NCI-H146 treated with DMSO at 0.1 percent for 48 hours (cell line): ENCODE data around the gene GLIS1.

Source experiments
- DNase-seq: peaks from one replicate; lab custom pipeline; 2025; ENCODE audit not compliant: unreplicated experiment; lab: John Stamatoyannopoulos, UW

Gene GLIS1

GRCh38 chr1:53473463-53473862 is 265.5 kb downstream of the GLIS1 start:
- DNase-seq: no peak

DNA sequence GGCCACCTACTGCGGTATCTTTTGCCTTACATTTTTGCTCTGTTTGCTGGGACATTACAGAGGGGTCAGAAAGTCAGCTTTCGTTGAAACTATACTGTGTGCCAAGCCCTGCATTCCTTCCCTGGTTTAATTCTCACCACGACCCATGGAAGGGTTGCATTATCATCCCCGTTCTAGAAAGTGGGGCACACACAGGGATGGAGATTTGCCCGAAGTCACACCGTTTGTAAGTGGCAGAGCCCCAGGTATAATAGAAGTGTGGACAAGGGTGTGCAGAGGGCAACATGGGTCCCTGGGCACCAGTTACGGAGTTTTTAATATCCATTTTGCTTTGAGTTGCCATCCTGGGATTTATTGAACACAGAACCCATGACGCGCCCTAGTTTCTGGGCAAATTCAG is 268.0 kb downstream of the GLIS1 start:
- DNase-seq: no peak

DNA sequence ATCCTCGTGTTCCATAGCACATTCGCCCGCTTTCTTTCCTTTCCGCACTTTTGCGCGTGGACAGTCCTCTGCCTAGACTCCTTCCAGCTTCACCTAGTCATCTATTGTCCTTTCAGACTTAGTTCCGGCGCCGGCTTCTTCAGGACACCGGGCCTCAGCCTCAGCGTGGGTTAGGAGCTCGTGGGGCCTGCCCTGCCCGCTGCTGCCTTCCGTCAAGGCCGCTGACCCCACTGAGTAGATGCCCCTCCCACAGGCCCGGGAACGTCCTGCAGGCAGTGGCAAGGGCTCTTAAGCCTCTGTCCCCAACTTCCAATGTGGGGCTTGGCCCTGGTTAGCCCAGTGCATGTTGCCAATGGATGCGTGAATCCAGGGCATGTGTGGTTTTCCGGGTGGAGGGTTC is 268.4 kb downstream of the GLIS1 start:
- no peak for DNase-seq

GRCh38 chr1:53470155-53470554 is 268.8 kb downstream of the GLIS1 start:
- no peak for DNase-seq

DNA sequence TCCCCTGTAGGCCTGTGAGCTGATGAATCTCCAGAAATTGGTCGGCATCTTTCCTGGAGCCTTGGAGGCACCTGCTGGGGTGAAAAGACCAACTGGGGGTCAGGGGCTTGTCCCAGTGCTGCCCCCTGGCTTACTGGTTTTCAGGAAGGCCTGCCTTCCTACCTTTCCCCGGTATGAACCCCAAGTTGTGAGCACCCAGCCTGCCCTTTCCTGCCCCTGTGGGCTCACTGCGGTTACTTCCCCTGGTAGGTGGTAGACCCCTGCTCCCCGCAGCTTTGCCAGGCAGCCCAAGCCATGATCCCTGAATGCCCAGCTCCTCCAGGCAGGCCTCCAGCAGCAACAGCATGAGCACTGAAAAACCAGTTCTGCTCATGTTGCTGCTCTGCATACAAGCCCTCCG is 269.6 kb downstream of the GLIS1 start:
- no peak for DNase-seq

DNA sequence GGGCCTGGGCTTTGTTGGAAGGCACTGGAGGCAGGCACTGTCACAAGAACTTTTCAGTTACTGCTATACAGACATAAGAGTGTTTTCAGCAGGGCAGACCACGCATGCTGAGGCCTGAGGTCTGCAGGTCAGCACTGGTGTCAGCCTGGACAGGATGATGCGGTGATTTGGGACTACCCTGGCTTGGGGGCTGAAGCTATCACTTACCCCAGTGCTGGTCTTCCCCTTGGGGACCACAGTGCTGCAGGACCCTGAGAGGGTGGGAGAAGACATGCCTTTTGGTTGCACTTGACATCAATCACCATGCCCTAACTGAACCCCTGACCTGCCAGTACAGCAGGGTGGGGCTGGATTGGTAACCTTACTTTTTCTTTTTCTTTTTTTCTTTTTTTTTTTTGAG is 270.6 kb downstream of the GLIS1 start:
- no peak for DNase-seq

DNA sequence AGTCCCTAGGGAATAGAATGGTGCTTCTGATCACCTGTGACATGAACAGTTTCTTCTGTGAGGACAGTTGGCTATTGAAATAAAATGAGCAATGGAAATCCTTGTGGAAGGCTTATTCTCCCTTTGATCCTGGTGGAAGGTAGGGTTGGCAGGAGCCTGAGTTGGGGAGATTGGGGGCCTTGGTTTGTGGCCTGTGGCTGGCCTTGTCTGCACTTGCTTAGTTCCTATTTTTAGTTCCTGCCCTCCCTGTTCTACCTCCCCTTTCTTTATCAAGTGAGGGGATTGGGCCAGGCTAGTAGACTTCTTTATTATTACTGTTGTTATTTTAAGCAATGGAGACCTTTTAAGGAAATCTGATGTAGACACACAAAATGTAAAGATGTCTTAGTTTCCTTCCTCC is 271.6 kb downstream of the GLIS1 start:
- DNase-seq: no peak

GRCh38 chr1:53465023-53465957 is 273.7 kb downstream of the GLIS1 start:
- no peak for DNase-seq

DNA sequence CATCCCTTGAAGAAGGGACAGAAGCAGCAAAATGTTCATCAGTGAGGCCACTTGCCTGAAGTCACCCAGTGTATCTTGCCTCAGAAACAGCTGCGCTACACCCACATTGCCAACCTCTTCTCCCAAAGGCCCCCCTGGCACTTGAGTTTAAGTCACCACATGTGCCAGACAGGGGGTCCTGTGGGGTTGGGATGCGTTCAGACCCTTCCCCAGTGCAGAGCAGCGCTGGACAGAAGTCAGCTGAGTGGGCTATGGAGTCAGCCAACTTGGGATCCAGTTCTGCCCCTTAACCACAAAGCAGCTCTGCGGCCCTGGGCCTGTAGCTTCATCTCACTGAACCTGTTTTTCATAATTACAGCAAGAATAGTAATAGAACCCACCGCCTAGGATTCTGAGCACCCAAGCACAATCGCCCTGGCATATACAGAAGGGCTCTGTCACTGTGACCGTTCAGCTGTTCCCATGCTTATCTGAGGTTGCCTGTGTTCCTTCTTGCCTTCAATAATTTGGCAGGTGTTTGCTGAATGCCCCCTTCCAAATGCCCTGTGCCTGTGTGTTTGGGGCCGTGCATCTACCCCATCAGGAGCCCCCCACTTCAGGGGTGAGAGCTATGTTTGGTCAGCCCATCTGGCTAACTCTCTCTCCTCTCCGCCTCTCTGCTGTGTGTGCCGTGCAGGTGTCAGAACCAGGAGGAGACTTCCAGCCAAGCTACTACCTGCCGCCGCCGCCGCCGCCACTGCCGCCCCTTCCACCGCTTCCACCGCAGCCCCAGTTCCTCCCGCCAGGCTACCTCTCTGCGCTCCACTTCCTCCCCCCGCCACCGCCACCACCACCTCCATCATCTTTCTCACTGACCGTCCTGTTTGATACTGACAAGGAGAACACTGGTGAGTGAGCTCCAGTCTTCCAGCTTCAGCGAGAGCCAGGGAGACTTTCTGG is 274.7 kb downstream of the GLIS1 start:
- no peak for DNase-seq

DNA sequence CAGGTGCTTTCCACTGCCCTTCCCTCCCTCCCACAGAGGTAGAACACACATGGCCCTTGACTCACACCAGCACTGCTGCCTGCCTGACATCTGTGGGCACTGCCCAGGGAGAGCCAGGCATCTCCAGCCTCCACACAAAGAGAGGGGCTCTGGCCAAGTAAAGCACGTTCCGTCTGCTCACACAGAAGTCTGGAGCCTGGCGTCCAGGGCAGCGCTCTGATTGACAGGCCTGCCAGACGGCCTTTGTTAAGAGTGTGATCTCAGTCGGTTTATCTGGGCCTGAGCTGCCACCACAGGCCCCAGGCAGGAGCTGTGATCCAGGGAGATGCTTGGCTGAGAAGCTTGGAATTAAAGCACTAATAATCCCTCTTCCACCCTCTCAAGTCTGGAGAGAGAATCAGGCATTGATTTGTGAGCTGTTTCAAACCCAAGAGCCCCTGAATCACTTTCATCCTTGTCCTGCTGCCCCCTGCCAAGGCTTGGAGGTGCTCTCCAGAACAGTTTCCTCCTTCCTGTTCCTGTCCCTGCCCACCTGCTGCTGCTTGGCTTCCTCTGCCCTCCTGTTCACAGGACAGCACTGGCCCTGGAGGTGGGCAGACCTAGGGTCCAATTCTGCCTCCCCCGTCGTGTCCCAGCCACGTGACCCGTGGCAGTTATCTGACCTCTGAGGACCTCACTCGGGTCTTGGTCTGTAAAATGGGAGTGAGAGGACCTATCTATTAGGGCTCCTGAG is 276.0 kb downstream of the GLIS1 start:
- DNase-seq: no peak

- no peak for DNase-seq
Observed at GRCh38 chr1:53462193-53462592, 276.8 kb downstream of the GLIS1 start.

DNA sequence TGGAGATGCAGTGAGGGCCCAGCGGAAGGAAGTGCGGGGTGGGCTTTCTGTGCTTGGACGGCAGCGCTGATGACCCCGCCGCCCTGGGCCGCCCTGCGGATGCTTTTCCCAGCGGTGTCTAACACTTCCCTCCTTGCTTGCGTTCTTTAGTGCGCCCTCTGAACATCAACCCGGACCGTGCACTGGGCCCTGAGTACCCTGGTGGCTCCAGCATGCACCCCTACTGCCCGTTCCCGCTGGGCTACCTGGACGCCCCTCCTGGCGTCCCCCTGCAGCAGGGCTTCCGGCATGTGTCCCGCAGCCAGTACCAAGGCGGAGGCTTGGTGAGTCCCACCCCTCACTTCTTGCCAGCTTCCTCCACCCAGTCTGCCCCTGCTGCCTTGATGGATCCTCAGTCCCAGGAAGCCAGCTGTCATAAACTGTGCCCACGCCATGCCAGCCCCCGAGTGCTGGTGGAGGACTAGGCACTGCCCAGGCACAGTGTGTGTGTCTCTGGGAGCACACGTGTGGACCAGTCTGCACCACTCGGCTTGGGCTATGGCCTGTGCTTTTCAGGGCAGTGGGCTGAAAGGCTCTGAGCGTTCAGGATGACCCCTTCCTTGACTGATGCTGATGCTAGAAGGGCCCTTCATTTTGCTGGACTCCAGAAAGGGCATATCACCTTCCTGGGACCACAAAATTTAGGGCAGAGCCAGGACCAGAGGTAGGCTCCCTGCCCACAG is 277.5 kb downstream of the GLIS1 start:
- no peak for DNase-seq

DNA sequence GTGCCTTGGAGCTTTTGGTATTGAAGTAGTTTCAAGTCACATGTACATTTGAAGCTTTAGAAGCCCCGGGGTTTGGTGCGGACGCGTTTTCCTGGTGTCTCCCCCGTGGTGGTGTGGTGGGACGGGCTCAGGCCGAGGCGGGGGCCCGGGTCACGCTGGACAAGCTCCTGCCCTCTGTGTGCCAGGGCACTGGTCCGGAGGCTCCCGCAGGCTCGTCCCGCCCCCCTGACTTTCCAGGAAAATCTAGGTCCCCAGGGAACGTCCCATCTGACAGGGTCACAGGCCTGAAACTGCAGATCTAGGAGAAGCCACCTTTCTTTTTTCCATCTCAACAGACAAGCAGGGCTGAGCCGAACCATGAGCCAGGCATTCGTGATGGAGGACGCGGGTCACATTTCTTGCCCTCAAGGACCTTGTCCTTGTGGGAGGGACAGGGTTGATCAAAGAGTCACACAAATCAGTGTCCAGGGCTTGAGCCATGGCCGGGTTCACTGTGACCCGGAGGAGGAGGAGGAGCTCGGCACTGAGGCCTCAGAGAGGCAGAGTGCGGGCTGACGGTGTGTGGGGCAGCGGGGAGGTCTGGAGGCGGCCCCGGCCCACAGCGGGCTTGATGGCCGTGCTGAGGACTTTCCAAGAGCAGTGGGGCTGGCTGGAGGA is 278.2 kb downstream of the GLIS1 start:
- no peak for DNase-seq

- no peak for DNase-seq
Observed at GRCh38 chr1:53460211-53460634, 278.7 kb downstream of the GLIS1 start.

DNA sequence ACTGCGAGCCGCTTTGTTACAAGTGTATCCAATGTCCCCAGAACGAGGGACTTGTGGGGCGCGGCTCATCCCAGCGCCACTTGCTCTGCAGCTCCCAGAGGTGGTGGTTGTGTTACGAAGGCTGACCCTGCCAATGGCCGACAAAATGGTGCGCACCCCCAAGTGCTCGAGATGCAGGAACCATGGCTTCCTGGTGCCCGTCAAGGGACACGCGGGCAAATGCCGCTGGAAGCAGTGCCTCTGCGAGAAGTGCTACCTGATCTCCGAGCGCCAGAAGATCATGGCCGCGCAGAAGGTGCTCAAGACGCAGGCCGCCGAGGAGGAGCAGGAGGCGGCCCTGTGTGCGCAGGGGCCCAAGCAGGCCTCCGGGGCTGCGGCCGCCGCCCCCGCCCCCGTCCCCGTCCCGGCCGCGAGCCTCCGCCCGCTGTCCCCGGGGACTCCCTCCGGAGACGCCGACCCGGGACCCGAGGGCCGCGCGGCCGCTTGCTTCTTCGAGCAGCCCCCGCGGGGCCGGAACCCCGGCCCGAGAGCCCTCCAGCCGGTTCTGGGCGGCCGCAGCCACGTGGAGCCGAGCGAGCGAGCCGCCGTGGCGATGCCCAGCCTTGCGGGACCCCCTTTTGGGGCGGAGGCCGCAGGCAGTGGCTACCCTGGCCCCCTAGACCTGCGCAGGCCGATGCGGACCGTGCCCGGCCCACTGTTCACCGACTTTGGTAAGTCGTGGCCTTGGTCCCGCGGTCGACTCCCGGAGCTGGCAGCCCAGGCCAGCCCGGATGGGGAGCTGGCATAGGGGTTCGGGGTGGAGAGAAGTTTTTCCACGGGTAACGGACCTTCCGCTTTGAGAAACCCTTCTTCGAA is 279.4 kb downstream of the GLIS1 start, which contains the start of gene DMRTB1:
Gene DMRTB1, plus strand, starts transcription at position 79 of the 855 bp plus-strand sequence. Its CDS starts 55 bp downstream, at position 134.
- no peak for DNase-seq

DNA sequence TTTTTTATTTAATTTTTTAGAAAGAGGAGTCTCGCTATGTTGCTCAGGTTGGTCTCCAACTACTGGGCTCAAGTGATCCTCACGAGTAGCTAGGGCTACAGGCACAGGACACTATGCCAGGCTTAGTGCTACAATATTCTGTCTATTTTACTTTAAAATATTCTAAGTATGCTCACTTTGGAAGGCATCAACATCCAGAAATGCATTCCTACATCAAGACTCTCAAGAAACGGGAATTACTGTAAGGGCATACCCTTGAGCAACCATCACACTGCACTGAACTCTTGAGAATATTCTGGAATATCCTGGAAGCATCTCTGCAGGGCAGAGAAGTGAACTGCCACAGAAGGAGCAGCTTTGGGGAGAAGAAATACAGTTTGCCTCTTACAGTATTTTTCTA is 280.3 kb downstream of the GLIS1 start:
- no peak for DNase-seq
